Fibroblast of villous mesenchyme (primary cell): ENCODE data around the gene NUCB1. TPM values are rescaled to one million over a fixed set of nuclear protein-coding genes. Genes with fewer than 3 reads are reported as not detected.

Experiments used
- DNase-seq: peaks from one replicate; pipeline ENCODE4 v3.0.0-alpha.2; 2010; ENCODE audit warnings: low read depth
- H3K4me3 ChIP-seq: 2 replicates; pipeline ENCODE4 v1.5.1; 2011; ENCODE audit warnings: low read depth, mild to moderate bottlenecking, low read length
- small RNA-seq: library from RNA; depleted of rRNA; stranded (forward); fragments of <200 nt; gene quantifications from one replicate; pipeline ENCODE3, GENCODE V24; 2012
- total RNA-seq: library from RNA; depleted of rRNA; stranded (reverse); fragments of >200 nt; gene quantifications from 2 replicates; pipeline ENCODE4 v1.2.3, GENCODE V29; 2012
- TF ChIP-seq, protein P1 (sequence below): IDR thresholded peaks from 2 replicates; pipeline ENCODE4 v1.5.1; 2012; ENCODE audit warnings: low read depth, mild to moderate bottlenecking, low read length; ENCODE audit not compliant: insufficient read depth

Gene NUCB1
- total RNA-seq, 1 donor: 139 TPM

DNA sequence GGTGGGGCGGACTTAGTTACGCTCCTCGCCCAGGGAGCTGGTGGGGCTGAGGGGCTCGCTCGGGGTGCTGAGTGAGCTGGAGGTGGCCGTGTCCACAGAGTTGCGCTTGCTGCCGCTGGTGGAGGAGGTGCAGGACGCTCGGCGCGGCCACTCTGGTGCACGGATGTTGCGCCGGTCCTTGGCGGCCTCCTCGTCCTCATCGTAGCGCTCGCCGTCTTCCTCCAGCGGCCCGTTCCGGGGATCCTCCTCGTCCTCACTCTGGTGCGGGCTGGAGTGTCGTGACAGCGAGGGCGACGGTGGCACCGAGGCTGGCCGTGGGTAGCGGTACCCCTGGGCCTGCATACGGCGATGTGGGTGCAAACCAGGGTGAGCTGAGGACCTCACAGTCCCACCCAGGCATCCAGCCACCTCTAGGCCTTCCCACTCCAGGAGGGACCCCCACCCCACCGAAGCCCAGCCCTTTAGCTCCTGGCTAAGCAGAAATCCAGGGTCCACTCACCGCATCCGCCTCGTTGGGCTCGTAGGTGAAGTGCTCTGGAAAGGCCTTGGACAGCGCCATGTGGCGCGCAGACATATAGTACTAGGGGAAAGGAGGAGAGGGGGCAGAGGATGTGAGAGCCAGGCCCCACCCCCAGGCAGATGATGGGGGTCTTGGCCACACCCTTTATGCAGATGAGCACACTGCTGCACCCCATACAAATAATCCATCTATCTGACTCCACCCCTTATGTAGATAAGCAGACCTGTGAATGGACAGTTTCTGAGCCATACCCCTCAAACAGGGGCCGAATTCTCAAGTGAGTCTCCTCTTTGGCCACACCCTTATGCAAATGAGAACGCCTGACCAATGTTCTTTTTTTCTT, 69.4 kb downstream of the NUCB1 start:
- no peak for DNase-seq
- TF ChIP-seq, protein P1, sequence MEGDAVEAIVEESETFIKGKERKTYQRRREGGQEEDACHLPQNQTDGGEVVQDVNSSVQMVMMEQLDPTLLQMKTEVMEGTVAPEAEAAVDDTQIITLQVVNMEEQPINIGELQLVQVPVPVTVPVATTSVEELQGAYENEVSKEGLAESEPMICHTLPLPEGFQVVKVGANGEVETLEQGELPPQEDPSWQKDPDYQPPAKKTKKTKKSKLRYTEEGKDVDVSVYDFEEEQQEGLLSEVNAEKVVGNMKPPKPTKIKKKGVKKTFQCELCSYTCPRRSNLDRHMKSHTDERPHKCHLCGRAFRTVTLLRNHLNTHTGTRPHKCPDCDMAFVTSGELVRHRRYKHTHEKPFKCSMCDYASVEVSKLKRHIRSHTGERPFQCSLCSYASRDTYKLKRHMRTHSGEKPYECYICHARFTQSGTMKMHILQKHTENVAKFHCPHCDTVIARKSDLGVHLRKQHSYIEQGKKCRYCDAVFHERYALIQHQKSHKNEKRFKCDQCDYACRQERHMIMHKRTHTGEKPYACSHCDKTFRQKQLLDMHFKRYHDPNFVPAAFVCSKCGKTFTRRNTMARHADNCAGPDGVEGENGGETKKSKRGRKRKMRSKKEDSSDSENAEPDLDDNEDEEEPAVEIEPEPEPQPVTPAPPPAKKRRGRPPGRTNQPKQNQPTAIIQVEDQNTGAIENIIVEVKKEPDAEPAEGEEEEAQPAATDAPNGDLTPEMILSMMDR: no peak
- no peak overlapping the region for H3K4me3 ChIP-seq

- H3K4me3 ChIP-seq: no peak overlapping the region
- TF ChIP-seq, protein P1: no peak
- no peak for DNase-seq
Measured at GRCh38 chr19:48970139-48970766, 70.1 kb downstream of the NUCB1 start.

- no peak overlapping the region for H3K4me3 ChIP-seq
- TF ChIP-seq, protein P1: peak; percentile 94
- peak; percentile 84 for DNase-seq
Measured at GRCh38 chr19:48970923-48971395, 70.8 kb downstream of the NUCB1 start.

Small RNA genes lying within 50 kb of the gene (small RNA-seq; reads per million reads assigned to genes)
- not detected for gene AC026803.1

Other genes starting within 250 kb of the NUCB1 start
- under 0.01 TPM in 1 of 2 replicates, not detected in the other for gene NTN5, start 227.3 kb upstream of the NUCB1 start, total RNA-seq
- not detected in 2 replicates for gene FUT2, start 204.3 kb upstream of the NUCB1 start, total RNA-seq
- gene MAMSTR, start 180.6 kb upstream of the NUCB1 start, total RNA-seq: 1.7 and 2.3 TPM in 2 replicates
- gene RASIP1, start 159.7 kb upstream of the NUCB1 start, total RNA-seq: 0.97 and 2.6 TPM in 2 replicates
- gene IZUMO1, start 153.4 kb upstream of the NUCB1 start, total RNA-seq: under 0.01 TPM in 1 of 2 replicates, not detected in the other
- under 0.01 TPM in 2 replicates for gene FUT1, start 147.7 kb upstream of the NUCB1 start, total RNA-seq
- gene FGF21, start 144.8 kb upstream of the NUCB1 start, total RNA-seq: not detected in 2 replicates
- 30.3 and 31.5 TPM in 2 replicates for gene BCAT2, start 89.3 kb upstream of the NUCB1 start, total RNA-seq
- 12.2 and 13.8 TPM in 2 replicates for gene HSD17B14, start 63.8 kb upstream of the NUCB1 start, total RNA-seq
- gene PLEKHA4, start 31.7 kb upstream of the NUCB1 start, total RNA-seq: 6.0 and 12.2 TPM in 2 replicates
- 63.9 and 76.0 TPM in 2 replicates for gene PPP1R15A, start 27.9 kb upstream of the NUCB1 start, total RNA-seq
- gene TULP2, start 1.6 kb upstream of the NUCB1 start, total RNA-seq: 0.32 TPM in 1 of 2 replicates, not detected in the other
- not detected in 2 replicates for gene DHDH, start 33.4 kb downstream of the NUCB1 start, total RNA-seq
- 65.4 and 85.9 TPM in 2 replicates for gene BAX, start 54.6 kb downstream of the NUCB1 start, total RNA-seq
- gene FTL, start 65.0 kb downstream of the NUCB1 start, total RNA-seq: 2,928 and 4,150 TPM in 2 replicates
- 39.6 and 43.2 TPM in 2 replicates for gene GYS1, start 93.0 kb downstream of the NUCB1 start, total RNA-seq
- 162 and 176 TPM in 2 replicates for gene RUVBL2, start 93.6 kb downstream of the NUCB1 start, total RNA-seq
- 0.32 TPM in 1 of 2 replicates, not detected in the other for gene LHB, start 116.8 kb downstream of the NUCB1 start, total RNA-seq
- gene CGB3, start 124.0 kb downstream of the NUCB1 start, total RNA-seq: not detected in 2 replicates
- not detected in 2 replicates for gene CGB2, start 131.6 kb downstream of the NUCB1 start, total RNA-seq
- gene CGB1, start 136.6 kb downstream of the NUCB1 start, total RNA-seq: not detected in 2 replicates
- 0.32 TPM in 1 of 2 replicates, not detected in the other for gene CGB5, start 143.5 kb downstream of the NUCB1 start, total RNA-seq
- not detected in 2 replicates for gene CGB8, start 148.8 kb downstream of the NUCB1 start, total RNA-seq
- under 0.01 and 0.32 TPM in 2 replicates for gene CGB7, start 157.4 kb downstream of the NUCB1 start, total RNA-seq
- gene NTF4, start 164.5 kb downstream of the NUCB1 start, total RNA-seq: not detected in 2 replicates
- gene KCNA7, start 172.4 kb downstream of the NUCB1 start, total RNA-seq: not detected in 2 replicates
- gene SNRNP70, start 185.1 kb downstream of the NUCB1 start, total RNA-seq: 117 and 197 TPM in 2 replicates
- 4.8 and 6.5 TPM in 2 replicates for gene LIN7B, start 214.1 kb downstream of the NUCB1 start, total RNA-seq
- 0.32 TPM in 1 of 2 replicates, not detected in the other for gene C19orf73, start 218.8 kb downstream of the NUCB1 start, total RNA-seq
- gene PPFIA3, start 219.2 kb downstream of the NUCB1 start, total RNA-seq: 1.6 and 2.2 TPM in 2 replicates